Upper lobe of left lung (tissue), 4 donors: ENCODE data around the gene FXR2.

Experiments used
- POLR2AphosphoS5 ChIP-seq, 2 donors: sonication (generic); formaldehyde crosslinking; IDR thresholded peaks; one replicate each; pipeline ENCODE4 v1.5.1; 2017; ENCODE audit warnings: antibody characterized with exemption in 2 of 2
- TF ChIP-seq, protein P1 (sequence below), 6 experiments: fragments of 450-650 bp in 4 of 6; fragments of 200-600 bp in 2 of 6; sonication (generic) in 2 of 6; IDR thresholded peaks; one replicate each; pipeline ENCODE4 v1.5.1; 2016 to 2019; ENCODE audit warnings: antibody characterized with exemption in 6 of 6

DNA sequence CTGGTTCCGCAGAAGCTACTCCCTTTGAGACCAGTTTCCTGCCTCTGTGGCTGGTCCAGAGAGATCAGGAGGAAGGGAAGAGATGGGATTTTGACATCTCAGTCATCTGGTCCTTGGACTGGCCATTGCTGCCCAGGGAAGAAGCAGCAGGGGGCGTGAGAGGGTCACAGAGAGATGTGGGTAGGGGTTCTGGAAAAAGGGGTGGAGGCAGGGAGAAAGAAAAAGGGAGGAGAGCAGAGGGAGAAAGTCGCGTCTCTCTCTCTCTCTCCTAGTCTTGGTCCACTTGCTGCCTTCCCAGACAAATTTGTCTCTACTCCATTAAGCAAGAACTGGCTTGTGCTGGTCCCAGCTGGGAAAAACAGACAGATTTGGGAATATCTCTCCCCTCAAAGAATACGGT is 19.7 kb upstream of the FXR2 start:
- TF ChIP-seq, protein P1, sequence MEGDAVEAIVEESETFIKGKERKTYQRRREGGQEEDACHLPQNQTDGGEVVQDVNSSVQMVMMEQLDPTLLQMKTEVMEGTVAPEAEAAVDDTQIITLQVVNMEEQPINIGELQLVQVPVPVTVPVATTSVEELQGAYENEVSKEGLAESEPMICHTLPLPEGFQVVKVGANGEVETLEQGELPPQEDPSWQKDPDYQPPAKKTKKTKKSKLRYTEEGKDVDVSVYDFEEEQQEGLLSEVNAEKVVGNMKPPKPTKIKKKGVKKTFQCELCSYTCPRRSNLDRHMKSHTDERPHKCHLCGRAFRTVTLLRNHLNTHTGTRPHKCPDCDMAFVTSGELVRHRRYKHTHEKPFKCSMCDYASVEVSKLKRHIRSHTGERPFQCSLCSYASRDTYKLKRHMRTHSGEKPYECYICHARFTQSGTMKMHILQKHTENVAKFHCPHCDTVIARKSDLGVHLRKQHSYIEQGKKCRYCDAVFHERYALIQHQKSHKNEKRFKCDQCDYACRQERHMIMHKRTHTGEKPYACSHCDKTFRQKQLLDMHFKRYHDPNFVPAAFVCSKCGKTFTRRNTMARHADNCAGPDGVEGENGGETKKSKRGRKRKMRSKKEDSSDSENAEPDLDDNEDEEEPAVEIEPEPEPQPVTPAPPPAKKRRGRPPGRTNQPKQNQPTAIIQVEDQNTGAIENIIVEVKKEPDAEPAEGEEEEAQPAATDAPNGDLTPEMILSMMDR (IDR thresholded peaks at IDR 0.05): peak in 3 of 6 experiments; percentile 18 to 27 (median 20)
- no peak for TF ChIP-seq POLR2AphosphoS5 (IDR thresholded peaks at IDR 0.05)
